HUES48 (cell line): ENCODE data around the gene DUS2.

Experiments used
- H3K27ac ChIP-seq: one replicate; pipeline ENCODE4 v1.7.0; 2013; ENCODE audit warnings: low read depth, low read length, inconsistent platforms
- H3K27me3 ChIP-seq: 2 replicates; pipeline ENCODE4 v1.6.1; 2013; ENCODE audit warnings: mild to moderate bottlenecking, low read length; ENCODE audit not compliant: control insufficient read depth, insufficient read depth
- H3K36me3 ChIP-seq: 2 replicates; pipeline ENCODE4 v1.6.1; 2013; ENCODE audit warnings: low read length; ENCODE audit not compliant: control insufficient read depth, insufficient read depth
- H3K4me1 ChIP-seq: 2 replicates; pipeline ENCODE4 v1.6.1; 2013; ENCODE audit warnings: mild to moderate bottlenecking, low read length; ENCODE audit not compliant: control insufficient read depth, insufficient read depth
- H3K4me3 ChIP-seq: 2 replicates; pipeline ENCODE4 v1.5.1; 2013; ENCODE audit warnings: mild to moderate bottlenecking, low read depth, low read length
- H3K9ac ChIP-seq: 2 replicates; pipeline ENCODE4 v1.6.1; 2013; ENCODE audit warnings: mild to moderate bottlenecking, low read depth, low read length, moderate library complexity
- H3K9me3 ChIP-seq: 2 replicates; pipeline ENCODE4 v1.6.1; 2013; ENCODE audit warnings: low read length; ENCODE audit not compliant: control insufficient read depth, insufficient read depth

DUS2 gene

DNA sequence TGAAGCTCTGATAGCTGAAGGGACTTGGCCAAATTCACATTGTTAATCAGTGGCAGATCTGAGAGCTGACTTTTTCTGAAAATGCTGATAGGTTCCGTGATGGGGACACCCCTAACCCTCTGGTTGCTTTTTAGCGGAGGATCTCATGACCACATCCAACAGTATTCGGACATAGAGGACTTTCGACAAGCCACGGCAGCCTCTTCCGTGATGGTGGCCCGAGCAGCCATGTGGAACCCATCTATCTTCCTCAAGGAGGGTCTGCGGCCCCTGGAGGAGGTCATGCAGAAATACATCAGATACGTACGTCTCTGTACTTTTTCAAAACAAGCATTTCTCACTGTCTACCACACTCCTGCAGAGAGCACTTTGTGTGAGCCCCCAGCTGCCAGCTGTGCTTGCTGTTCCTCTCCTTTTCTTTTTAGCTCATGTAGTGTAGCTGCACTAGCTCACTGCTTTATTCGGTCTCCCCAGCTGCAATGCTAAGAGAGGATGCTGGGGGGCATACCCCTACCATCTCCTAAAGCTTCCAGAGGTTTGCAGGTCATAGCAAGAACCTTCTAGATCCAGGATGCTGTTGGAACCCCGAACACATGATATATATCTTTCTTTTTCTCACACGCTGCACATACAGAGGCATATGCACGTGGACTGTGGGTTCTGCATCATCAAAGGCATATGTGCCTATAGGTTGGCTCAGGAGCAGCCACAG is 47.9 kb downstream of the DUS2 start:
- Histone ChIP-seq H3K9ac (no peak overlapping the region), H3K27me3 (no peaks in the 10 kb centered on the region), H3K9me3 (no peaks in the 10 kb centered on the region), H3K27ac (no peak overlapping the region), H3K4me1 (no peaks in the 10 kb centered on the region), H3K4me3 (no peak overlapping the region), H3K36me3 (peaks cover 78% of the 10 kb centered on the region)

DNA sequence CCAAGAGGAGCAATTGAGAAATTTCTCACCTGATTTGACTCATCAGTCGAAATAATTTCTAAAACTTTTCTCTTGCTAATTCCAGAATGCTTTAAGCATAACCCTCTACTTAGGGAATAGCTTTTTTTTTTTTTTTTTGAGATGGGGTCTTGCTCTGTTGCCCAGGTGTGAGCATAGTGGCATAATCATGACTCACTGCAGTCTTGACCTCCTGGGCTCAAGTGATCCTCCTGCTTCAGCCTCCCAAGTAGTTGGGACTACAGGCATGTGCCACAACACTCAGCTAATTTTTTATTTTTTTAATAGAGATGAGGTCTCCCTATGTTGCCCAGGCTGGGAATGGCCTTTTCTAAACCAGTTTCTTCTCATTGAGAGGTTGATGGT is 48.4 kb downstream of the DUS2 start:
- Histone ChIP-seq H3K4me3 (no peak overlapping the region), H3K27me3 (no peaks in the 10 kb centered on the region), H3K36me3 (peaks cover 78% of the 10 kb centered on the region), H3K9me3 (no peaks in the 10 kb centered on the region), H3K9ac (no peak overlapping the region), H3K27ac (no peak overlapping the region), H3K4me1 (no peaks in the 10 kb centered on the region)

DNA sequence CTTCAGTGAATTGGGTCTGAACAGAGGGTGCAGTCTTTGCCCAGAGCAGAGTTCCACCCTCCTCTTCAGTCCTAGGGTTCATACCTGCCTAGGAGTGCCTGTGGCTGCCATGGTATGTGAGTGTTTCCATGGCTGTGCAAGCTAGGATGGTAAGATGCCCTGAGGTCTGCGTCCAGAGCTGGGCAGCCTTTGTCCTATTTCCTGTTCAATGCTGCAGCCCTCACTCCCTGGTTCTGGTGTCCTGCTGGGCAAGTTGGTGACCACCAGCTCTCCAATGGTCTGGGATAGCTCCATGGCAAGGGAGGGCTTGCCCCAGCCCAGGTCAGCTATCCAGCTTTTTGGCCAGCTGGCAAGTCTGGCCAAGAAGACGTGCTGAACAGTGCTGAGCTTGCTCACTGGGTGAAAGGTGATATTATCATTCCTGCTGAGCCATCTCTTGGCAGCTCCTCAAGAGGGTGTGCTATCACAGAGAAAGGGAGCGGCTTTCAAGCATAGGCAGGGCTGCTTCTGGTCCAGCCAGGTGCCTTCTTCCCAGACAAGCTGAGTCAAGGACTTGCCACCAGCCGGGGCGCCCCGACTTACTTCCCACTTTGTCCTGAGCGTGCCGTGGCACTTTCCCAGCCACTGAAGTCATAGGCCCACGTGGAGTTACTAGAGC is 49.1 kb downstream of the DUS2 start:
- H3K27me3 ChIP-seq = no peaks in the 10 kb centered on the region
- no peak overlapping the region for H3K27ac ChIP-seq
- no peaks in the 10 kb centered on the region for H3K9me3 ChIP-seq
- peaks cover 80% of the 10 kb centered on the region for H3K36me3 ChIP-seq
- H3K9ac ChIP-seq = no peak overlapping the region
- no peaks in the 10 kb centered on the region for H3K4me1 ChIP-seq
- no peak overlapping the region for H3K4me3 ChIP-seq

DNA sequence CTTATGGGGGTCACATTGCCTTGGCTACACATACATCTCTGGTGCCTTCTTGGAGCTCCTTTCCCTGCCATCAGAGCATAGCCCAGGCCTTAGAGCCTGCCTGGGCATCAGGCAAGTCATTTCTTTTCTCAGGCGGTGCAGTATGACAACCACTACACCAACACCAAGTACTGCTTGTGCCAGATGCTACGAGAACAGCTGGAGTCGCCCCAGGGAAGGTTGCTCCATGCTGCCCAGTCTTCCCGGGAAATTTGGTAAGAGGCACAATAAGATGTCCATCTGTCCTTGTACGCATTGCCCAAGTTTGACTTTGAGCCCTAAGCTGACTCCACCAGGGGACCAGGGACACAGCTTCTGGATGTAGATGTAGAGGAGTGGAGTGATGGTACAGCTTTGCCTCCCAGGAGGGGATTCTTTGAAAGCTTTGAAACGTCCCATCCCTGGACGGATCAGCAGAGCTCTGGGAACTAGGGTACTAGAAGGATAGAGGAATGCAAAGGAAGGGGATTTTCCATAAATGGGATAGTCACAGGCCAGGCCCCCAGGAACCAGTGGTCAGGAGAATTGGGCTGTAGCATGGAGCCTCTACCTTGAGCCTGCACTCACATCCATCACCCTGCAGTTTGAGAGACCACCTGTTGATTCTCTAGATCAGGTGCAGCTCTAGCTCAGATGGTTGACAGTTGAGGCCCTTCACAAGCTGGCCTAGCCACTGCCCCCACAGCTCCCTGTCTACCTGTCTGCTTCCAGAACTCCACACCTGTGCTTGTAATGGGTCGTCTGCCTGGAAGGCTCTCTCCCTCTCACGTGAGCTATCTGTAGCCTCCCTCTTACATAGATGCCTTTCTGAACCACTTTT is 51.0 kb downstream of the DUS2 start:
- Histone ChIP-seq H3K4me3 (no peak overlapping the region), H3K27ac (no peak overlapping the region), H3K36me3 (peaks cover 92% of the 10 kb centered on the region), H3K27me3 (no peaks in the 10 kb centered on the region), H3K9me3 (no peaks in the 10 kb centered on the region), H3K9ac (no peak overlapping the region), H3K4me1 (no peaks in the 10 kb centered on the region)

GRCh38 chr16:68074850-68075555 is 51.9 kb downstream of the DUS2 start:
- H3K9me3 ChIP-seq = no peaks in the 10 kb centered on the region
- H3K4me3 ChIP-seq = no peak overlapping the region
- H3K4me1 ChIP-seq = no peaks in the 10 kb centered on the region
- no peak overlapping the region for H3K9ac ChIP-seq
- H3K27me3 ChIP-seq = no peaks in the 10 kb centered on the region
- peaks cover 88% of the 10 kb centered on the region for H3K36me3 ChIP-seq
- no peak overlapping the region for H3K27ac ChIP-seq

GRCh38 chr16:68075980-68076379 is 52.9 kb downstream of the DUS2 start:
- H3K36me3 ChIP-seq = peaks cover 78% of the 10 kb centered on the region

GRCh38 chr16:68076560-68076959 is 53.5 kb downstream of the DUS2 start:
- no peak overlapping the region for H3K9ac ChIP-seq
- no peaks in the 10 kb centered on the region for H3K9me3 ChIP-seq
- no peaks in the 10 kb centered on the region for H3K27me3 ChIP-seq
- peaks cover 73% of the 10 kb centered on the region for H3K36me3 ChIP-seq
- H3K4me3 ChIP-seq = no peak overlapping the region
- H3K27ac ChIP-seq = no peak overlapping the region
- no peaks in the 10 kb centered on the region for H3K4me1 ChIP-seq

More at GRCh38 chr16:68075980-68076379, 52.9 kb downstream of the DUS2 start:
- Histone ChIP-seq H3K9me3 (no peaks in the 10 kb centered on the region), H3K4me1 (no peaks in the 10 kb centered on the region), H3K9ac (no peak overlapping the region), H3K27ac (no peak overlapping the region), H3K4me3 (no peak overlapping the region), H3K27me3 (no peaks in the 10 kb centered on the region)

GRCh38 chr16:68077866-68078700 is 55.0 kb downstream of the DUS2 start:
- no peaks in the 10 kb centered on the region for H3K9me3 ChIP-seq
- H3K27ac ChIP-seq = no peak overlapping the region
- H3K36me3 ChIP-seq = peaks cover 57% of the 10 kb centered on the region
- H3K27me3 ChIP-seq = no peaks in the 10 kb centered on the region
- no peak overlapping the region for H3K4me3 ChIP-seq
- no peak overlapping the region for H3K9ac ChIP-seq
- no peaks in the 10 kb centered on the region for H3K4me1 ChIP-seq

DNA sequence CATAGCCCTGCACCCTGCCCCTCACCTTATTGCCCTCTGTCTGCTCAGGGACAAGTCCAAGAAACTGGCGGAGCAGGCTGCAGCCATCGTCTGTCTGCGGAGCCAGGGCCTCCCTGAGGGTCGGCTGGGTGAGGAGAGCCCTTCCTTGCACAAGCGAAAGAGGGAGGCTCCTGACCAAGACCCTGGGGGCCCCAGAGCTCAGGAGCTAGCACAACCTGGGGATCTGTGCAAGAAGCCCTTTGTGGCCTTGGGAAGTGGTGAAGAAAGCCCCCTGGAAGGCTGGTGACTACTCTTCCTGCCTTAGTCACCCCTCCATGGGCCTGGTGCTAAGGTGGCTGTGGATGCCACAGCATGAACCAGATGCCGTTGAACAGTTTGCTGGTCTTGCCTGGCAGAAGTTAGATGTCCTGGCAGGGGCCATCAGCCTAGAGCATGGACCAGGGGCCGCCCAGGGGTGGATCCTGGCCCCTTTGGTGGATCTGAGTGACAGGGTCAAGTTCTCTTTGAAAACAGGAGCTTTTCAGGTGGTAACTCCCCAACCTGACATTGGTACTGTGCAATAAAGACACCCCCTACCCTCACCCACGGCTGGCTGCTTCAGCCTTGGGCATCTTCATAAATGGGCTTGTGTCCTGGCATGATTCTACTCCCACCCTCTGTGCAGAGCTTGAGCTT is 55.8 kb downstream of the DUS2 start:
- Histone ChIP-seq H3K9ac (no peak overlapping the region), H3K4me1 (peaks cover 5% of the 10 kb centered on the region; the same call in 1 of the 2 replicates)

GRCh38 chr16:68079376-68079625 is 56.2 kb downstream of the DUS2 start:
- Histone ChIP-seq H3K9me3 (no peaks in the 10 kb centered on the region), H3K36me3 (peaks cover 48% of the 10 kb centered on the region), H3K27ac (no peak overlapping the region), H3K4me3 (no peak overlapping the region), H3K9ac (no peak overlapping the region), H3K27me3 (no peaks in the 10 kb centered on the region), H3K4me1 (peaks cover 6% of the 10 kb centered on the region; the same call in 1 of the 2 replicates)

More for the DNA sequence above, 55.8 kb downstream of the DUS2 start:
- Histone ChIP-seq H3K36me3 (peaks cover 53% of the 10 kb centered on the region), H3K27ac (no peak overlapping the region), H3K27me3 (no peaks in the 10 kb centered on the region), H3K9me3 (no peaks in the 10 kb centered on the region), H3K4me3 (no peak overlapping the region)
